Activated gamma-delta T cell treated with anti-CD3 and anti-CD28 coated beads, Interleukin-2, amount 50 U/mL, for 16 hours (primary cell): ENCODE measurements around the gene CLDN2.

Experiments
- DNase-seq: peaks from one replicate; pipeline ENCODE4 v3.0.0-alpha.2; 2020; ENCODE audit warnings: low read depth

The CLDN2 gene

DNA sequence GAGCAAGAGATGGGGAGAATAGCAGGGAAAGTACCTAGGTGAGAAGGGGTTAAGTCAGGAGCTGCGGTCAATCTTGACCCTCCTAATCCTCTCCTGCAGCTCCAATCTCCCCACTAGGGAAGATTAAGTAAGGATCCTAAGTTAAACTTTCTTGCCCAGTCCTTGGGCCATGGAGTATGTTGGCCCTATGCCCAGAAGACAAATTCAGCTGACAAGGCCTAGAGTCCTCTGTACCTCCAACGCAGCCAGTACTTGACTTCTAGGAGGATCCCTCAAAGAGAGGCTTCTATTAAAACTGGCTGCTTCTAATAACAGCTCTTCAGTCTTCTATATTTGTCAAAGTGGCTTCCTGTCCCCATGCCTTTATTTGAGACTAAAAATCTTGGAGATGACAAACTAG is 1.4 kb downstream of the CLDN2 start:
- DNase-seq: no peak

DNA sequence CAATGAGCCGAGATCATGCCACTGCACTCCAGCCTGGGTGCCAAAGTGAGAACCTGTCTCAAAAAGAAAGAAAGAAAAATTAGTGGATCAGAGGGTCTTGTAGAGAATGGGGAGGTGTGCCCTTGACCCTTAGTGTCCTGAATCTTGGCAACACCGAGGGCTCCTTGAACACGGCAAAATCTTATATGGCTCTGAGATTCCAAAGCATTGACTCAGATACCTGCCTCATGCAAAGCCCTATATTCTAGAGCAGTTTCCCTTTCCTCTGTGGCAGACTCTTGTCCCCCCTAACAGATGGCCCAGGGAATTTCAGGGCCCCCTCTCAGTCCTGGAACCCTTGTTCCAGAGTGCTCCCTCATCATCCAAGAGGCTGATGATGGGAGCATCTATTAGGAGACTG is 6.8 kb downstream of the CLDN2 start:
- no peak for DNase-seq

DNA sequence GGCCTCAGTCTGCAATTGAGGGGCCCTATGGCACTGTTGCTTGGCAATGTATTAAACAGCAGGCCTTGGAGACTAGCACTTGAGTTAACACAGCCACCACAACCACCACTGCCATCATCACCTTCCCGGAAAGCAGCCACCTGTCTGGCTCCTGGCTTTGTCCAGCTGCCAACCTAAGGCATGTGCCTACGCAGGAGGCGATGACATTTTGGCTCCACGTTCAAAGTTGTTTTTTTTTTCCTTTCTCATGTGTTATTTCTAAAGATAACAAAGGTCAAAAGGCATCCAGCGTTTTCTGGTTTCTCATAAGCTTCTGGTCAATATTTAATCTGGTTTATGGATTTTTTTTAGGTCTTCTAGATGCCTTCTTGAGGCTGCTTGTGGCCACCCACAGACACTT is 7.5 kb downstream of the CLDN2 start:
- DNase-seq: no peak

DNA sequence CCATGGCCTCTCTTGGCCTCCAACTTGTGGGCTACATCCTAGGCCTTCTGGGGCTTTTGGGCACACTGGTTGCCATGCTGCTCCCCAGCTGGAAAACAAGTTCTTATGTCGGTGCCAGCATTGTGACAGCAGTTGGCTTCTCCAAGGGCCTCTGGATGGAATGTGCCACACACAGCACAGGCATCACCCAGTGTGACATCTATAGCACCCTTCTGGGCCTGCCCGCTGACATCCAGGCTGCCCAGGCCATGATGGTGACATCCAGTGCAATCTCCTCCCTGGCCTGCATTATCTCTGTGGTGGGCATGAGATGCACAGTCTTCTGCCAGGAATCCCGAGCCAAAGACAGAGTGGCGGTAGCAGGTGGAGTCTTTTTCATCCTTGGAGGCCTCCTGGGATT is 8.0 kb downstream of the CLDN2 start:
- DNase-seq: no peak

DNA sequence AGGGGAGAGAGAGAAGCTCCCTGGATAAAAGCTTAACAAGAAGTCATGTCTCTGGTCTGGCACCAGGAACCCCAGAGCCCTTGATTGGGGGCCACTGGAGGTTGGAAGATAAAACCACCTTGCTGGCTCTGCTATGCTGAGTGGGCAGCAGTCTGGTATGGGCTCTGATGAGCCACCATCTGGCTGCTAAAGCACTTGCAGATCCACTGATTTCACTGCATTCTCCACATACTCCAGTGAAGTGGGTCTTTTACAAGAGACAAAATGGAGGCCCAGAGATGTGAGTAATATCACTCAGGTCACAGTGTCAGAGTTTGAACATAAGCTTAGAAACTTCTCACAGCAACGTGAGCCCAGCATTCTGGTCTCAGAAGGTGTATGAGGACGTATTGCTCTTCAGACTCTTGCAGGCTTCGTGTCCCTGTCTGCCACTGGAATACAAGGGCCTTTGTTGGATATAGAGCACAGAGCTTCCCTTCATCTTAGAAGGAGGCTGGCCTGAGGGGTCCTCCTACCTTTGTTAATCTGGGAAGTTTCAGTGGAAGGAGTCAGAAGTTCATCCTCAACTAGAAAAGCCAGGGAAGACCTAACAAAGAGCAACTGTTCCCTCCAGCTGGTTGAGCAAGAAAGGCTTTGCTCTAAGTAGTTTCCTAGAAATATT is 11.8 kb downstream of the CLDN2 start:
- no peak for DNase-seq

DNA sequence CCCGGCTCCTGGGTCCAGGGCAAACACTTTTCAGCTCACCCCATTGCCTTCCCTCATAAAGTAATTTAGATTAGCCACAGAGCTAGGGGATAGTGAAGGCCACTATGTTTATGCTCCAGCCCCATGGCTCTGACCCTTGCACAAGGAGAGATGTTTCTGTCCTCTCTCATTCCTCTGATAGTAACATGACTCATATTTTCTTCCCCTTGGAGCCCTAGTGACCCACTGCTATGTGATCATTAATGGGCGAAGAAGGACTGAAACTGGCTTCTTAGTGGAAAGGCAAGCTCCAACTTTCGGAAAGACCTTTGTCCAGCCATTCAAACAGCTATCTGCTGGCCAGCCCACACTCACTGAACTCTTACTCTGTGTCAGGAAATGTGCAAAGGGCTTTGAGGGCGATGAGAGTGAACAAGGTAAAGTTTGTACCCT is 12.3 kb downstream of the CLDN2 start:
- DNase-seq: no peak

DNA sequence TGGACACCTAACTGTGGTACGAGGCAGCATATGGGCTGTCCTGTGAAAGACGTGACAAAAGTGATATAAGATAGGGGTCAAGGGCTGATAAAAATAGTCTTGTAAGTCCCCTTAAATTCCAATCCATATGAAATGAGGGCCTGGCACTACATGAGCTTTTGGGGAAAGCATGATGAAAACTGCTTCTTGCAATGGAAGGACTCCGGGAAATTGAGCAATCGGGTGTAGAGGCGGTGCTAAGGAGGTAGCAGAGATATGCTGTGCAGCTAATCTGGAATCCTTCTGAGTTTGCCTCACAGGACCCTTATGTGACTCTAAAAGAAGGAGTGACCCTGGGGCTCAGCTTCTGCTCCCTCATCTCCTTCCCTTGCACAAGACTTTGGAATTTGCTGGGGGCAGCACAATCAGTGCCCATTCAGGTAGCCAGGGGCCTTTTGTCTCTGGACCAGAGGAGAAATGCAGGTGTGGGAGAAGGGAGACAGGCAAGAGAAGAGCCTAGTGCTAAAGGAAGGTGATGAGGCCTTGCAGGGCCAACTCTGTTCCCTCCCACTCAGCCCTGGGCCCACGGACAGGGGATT is 12.8 kb downstream of the CLDN2 start:
- no peak for DNase-seq

DNA sequence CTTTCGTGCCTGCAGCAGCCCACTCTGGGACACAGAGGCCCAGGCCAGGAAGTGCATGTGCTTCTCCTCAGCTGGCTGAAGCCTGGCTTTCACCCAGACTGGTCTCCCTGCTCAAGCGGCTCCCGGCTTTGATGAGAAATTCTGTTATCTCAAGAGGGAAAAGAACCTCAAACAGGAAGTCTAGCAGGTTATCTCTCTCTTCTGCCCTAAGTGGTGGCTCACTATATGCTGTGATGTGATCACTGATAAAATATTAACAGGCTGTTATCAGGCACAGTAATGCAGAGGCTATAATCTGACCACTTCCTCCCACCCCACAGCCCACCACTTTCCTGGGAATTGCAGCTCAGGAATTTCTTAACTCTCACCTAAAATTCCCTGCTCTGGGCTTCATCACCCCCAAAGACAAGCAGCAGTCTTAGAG is 13.3 kb downstream of the CLDN2 start:
- no peak for DNase-seq

DNA sequence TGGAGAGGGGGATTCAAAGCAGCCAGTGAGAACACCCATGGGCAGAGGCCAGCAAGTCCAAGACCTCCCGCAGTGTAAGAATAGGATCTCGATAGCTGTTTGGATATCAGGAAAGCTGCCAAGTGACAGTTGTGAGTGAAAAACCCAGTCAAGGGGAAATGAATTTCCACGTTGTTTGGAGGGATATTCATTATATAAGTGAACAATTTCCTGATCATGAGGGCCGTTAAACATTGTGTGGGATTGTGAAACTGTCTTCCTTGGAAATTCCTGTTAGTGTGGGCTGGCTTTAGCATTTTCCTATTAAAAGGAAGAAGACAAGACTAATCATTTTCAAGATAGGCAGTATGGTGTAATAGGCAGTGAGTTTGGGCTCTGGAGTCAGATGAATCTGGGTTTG is 15.0 kb downstream of the CLDN2 start:
- DNase-seq: no peak

DNA sequence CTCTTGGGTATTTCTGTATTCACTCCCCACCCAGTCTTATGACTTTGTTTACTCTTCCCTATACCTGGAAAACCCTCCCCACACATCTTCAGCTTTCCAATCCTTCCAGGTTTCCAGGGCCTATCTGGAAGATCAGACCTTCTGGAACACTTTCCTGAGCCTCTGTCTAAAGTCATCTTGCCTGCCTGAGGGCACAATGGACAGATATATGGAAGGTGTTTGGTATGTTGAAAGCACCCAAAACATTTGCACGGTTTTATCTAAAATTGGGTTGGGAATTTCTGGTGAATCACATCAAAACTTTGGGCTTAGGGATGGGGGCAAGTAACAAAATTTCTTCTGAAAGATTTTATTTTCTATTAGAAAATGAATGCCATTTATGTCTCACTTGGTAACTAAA is 16.0 kb downstream of the CLDN2 start:
- DNase-seq: no peak

DNA sequence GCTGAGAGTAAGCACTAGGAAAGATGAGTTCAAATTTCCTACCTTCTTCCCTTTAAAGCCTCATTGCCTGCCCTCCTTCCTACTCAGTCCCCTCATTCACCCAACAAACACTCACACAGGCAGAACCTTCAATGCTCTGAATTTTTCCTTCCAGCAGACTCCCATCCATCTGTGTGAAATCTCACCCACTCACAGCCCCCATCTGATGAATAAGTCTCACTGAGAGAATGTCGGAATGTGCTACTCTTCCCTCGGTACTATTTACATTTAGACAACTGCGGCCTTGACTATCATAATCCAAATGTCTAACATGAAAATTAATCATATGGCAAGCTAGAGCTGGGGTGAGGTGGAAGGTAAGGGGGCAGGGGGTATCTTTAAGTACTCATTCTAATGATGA is 19.4 kb downstream of the CLDN2 start:
- DNase-seq: no peak

DNA sequence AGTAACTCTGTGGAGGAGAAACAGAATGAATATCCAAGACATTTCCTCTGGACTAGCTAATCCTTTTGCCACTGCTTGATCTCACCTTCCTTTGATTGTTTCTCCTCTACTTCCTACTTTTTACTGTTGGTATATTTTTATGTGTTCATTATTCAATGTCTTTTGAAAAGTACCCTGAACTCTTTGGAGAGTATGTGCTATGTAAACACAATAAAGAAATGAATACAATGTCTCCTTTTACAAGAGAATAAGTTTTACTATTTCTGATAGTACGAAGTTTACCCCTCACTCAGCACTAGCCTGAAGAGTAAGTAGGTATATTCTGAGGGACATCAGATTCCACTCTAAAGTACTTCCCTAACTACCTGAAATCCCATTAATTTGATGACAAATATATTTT is 19.9 kb downstream of the CLDN2 start:
- DNase-seq: no peak

DNA sequence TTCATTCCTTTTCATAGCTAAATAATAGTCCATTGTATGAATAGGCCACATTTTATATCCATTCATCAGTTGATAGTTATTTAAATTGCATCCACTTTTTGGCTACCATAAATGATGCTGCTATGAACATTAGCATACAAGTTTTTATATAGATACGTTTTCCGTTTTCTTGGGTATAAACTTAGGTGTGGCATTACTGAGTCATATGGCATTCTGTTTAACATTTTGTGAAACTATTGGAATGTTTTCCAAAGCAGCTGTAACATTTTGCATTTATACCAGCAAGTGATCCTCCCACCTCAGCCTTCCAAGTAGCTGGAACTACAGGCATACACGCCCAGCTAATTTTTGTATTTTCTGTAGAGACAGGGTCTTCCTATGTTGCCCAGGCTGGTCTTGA is 26.3 kb downstream of the CLDN2 start:
- DNase-seq: no peak

DNA sequence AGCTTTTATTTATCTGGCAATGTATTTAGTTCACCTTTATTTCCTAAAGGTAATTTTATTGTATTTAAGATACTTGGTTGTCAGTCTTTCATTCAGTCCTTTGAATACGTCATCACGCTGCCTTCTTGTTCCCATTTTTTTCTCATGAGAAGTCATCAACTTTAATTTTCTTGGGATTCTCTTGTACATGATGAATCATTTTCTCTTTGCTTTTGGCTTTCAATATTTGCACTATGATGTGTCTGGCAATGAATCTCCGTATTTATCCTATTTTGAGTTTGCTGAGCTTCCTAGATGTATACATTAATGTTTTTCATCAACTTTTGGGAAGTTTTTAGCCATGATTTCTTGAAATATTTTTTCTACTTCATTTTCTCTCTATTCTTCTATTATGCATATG is 28.4 kb downstream of the CLDN2 start:
- no peak for DNase-seq

DNA sequence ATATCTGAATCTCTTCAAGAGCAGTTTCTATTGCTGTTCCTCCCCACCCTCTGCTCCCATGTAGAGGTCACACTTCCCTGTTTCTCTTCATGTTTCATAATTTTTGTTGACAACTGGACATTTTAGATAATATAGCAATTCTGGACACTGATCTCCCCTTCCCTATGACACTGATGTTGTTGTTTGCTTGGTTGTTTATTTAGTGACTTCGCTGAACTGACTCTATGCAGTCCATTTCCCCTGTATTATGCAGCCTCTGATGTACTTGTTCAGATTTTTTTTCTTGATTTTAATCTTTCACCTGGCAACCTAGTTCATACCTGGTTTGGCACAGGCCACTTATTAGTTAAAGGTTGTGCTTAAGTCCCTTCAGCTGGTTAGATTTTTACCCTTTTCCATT is 29.2 kb downstream of the CLDN2 start:
- DNase-seq: no peak

DNA sequence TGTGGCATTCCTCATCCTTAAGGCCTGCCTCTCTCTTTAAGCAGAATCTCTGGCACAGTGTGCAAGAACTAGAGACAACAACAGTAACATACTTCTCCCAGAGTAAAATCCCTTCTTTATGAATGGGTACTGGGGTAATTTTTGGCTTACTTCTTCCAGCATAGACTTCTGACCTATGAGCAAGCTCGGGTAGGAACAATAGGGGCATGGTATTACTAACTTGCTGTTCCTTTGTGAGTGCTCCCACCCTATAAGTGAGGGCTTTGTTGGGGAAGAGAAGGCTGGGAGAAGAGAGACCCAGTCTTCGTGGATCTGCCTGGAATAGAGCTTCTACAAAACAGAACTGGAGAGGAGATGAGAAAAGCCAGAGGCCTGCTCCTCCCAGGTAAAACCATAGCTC is 30.2 kb downstream of the CLDN2 start:
- no peak for DNase-seq

DNA sequence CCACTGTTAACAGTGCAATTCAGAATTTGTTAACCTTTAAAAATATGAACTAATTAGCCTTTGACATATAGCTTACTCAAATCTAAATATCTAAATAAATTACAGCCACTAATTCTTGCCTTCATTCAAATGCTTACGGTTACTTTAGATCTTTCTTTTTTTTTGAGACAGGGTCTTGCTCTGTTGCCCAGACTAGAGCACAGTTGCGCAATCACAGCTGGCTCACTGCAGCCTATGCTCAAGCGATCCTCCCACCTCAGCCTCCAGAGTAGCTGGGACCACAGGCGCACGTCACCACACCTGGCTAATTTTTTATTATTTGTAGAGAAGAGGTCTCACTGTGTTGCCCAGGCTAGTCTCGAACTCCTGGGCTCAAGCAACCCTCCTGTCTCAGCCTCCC is 31.0 kb downstream of the CLDN2 start:
- DNase-seq: no peak

DNA sequence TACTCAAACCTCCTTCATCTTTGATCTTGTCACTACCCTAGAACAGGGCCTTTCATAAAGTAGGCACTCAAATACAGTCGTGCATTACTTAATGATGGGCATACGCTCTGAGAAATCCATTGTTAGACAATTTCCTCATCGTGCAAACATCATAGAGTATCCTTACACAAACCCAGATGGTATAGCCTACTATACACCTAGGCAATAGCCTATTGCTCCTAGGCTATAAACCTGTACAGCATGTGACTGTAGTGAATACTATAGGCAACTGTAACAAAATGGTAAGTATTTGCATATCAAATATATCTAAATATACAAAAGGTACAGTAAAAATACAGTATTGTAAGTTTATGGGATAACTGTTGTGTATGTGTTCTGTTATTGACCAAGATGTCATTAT is 31.9 kb downstream of the CLDN2 start:
- DNase-seq: no peak

DNA sequence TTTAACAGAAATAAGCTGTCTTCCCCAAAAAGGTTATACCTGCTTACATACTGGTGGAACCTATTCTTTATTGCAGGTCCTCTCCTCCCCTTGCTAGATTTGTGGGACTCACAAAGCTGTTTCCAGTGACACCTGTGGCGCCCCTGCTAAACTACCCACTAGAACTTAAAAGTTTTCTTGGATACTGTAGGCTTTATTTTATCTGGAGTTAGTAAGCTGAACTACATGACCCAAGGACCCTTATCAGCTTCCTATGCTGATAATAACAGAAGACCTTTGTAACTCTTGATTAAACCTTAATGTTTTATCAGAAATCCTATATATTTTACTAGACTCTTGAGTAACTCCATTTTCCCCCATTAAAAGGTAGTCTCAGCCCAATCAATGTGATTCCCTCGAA is 32.3 kb downstream of the CLDN2 start:
- no peak for DNase-seq

DNA sequence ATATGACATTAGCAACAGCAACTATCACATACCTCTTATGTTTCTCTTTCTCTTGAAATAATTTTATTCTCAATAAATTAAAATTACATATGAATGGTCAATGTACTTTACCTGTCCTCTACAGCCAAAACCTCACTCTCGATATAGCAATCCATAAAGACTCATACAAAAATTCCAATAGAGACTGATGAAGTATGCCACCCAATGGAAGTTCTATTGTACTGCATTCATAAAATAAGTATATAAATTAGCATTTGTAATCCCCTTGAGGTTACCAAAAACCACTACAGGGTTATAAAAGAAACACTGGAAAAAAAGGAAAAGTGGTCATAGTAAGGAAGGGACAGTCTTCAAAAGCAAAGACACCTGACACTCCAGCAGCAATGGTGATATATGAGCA is 32.8 kb downstream of the CLDN2 start:
- DNase-seq: no peak

DNA sequence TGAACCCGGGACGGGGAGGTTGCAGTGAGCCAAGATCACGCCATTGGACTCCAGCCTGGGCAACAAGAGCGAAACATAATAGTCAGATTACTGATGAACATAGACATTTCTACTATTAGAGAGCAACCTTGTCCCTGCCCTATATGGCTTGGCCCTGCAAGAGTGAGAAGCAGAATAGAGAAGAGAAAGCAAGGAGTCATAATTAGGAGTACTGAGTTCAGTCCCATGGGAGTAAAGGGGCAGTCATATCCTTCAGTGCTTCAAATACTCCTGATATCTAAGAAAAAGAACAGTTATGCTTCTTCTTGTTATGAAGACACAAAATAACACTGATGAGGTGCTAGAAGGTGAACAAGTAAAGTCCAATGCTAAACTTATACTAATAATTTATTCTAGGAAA is 33.8 kb downstream of the CLDN2 start:
- no peak for DNase-seq

DNA sequence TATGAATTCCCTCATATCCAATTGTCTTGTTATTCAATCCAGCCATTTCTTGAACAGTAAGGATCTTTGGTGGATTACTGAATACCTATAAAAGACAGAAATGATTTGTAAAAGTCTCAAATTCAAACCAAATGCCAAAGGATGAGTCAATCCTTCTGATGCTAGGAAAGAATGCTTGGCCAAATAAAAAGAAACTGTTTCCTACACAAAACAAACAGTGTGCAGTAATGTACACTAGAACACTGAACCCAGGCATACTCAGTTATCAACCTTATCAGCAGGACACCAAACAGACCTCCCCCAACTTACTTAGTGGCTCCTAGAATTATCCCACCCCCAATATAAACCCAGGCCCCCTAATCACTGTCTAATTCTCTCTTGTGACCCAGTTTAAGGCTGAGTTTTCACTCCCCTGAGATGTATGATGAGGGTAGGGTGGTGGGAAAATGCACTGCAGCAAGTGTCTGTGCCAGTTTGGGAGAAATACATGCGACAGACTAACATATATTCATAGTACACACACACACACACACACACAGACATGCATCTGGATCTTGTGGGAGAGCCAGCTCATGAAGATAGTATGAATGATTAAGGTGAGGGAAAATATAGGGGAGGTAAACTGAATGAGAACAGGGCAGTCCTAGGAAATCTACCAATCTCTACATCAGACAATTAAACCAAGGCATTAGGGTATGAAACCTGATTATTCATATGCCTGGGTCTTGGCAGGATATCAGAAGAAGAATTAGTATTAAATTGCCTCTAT is 35.0 kb downstream of the CLDN2 start:
- DNase-seq: no peak

DNA sequence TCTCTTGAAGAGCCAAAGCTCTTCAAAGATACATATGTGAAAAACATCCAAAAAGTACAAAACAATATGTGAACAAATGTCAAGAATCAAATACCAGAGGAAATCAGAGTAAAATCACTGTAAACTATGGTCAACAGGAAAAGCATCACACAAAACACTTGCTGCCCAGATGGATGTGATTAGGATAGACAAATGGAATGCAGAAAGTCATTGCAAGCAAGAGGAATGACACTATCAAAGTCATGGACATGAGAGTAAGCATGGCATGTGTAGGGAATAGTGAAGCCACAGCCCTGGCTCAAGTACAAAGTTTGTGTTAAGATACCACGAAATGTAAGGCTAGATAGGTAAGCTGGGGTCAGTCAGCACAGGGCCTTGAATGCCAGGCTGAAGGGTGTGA is 37.7 kb downstream of the CLDN2 start:
- DNase-seq: no peak

DNA sequence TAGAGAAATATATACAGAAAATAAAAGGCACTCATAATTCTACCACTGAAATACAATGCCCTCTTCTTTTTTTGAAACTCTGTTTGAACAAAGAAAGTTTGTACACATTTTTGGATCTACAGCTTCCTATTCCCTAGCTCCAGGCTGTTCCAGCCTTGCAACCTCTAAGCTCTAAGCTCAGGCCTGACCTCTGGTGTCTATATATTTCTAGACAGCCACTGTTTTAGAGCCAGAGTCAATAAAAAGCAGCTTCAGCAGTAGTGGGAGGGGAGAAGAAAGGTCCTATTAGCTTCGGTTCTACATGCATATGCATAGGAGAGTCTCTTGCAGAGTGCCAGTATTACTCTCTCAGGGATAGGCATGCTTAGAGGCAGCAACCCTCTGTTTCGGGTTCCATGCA is 39.7 kb downstream of the CLDN2 start:
- DNase-seq: no peak
